Hematopoietic multipotent progenitor cell treated with erythropoietin and hydrocortisone succinate and interleukin-3 and kit ligand, for 8 days (in vitro differentiated cells): Measurements from ENCODE around the gene PRR12.
A peak's percentile ranks its signal among the peaks of the same experiment; 100 is the strongest.

Experiments
- DNase-seq: peaks from one replicate; pipeline ENCODE4 v3.0.0-alpha.2; 2015

PRR12 gene

DNA sequence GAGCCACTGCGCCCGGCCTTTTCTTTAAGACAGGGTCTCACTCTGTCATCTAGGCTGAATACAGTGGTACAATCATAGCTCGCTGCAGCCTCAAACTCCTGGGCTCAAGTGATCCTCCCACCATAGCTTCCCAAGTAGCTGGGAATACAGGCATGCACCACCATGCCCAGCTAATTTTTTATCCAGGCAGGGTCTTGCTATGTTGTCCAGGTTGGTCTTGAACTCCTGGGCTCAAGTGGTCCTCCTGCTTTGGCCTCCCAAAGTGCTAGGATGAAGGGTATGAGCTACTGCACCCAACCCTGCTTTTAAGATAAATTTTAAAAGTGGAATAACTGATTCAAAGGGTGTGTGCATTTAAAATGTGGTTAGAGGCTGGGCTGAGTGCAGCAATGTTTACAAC, 24.7 kb upstream of the PRR12 start:
- no peak for DNase-seq

DNA sequence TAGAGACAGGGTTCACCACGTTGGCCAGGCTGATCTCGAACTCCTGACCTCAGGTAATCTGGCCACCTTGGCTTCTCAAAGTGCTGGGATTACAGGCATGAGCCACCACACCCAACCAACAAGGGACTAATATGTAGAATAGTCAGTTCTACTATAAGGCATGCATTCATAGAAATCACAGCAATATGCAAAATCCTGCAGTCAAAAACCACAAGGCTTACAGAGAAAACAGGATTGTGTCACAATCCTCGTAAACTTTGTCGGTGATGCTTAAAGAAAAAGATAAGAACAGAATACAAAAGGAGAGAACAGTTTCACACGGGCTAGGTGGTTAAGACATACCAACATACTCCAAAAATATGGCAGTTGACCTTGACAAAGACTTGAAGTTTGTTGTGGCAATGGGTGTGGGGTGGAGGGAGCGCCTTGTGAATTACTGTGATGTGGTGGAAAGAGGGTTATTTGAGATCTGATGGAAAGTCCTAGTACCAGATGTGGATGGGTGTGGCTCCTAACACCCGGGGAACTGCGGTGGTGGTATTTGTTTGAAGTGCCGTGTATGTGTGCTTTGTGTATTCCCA, 23.0 kb upstream of the PRR12 start:
- DNase-seq: peak; percentile 71

DNA sequence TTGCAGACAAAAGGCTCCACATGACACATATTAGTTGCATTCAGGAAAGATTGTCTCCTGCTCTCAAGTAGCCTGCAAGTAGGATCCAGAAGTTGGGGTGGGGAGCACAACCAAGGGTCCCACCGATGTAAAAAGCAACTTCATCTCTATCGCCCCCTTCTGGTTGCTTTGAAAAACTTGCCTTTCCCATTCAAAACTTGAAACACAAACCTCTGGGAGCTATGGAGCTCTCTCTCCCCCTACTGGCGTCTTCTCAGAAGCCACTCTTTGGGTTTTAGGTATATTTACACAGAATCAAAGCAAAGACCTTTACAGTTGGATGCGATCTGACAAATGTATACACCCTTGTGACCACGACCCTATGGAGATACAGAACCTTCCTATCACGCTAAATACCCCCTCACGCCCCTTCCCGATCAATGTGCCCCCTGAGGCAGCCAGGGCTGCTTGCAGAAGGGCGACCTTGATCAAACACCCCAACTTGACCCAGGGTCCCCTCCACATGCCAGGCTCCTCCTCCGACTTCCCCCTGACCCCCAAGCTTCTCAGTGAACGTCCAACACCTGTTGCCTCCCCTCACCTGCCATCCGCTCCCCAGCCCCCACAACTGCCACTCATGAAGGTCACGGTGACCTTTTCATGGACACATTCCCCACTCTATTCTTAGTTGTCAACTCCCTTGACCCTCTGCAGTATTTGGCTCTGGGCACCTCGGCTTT, 20.7 kb upstream of the PRR12 start:
- DNase-seq: peak; percentile 91

DNA sequence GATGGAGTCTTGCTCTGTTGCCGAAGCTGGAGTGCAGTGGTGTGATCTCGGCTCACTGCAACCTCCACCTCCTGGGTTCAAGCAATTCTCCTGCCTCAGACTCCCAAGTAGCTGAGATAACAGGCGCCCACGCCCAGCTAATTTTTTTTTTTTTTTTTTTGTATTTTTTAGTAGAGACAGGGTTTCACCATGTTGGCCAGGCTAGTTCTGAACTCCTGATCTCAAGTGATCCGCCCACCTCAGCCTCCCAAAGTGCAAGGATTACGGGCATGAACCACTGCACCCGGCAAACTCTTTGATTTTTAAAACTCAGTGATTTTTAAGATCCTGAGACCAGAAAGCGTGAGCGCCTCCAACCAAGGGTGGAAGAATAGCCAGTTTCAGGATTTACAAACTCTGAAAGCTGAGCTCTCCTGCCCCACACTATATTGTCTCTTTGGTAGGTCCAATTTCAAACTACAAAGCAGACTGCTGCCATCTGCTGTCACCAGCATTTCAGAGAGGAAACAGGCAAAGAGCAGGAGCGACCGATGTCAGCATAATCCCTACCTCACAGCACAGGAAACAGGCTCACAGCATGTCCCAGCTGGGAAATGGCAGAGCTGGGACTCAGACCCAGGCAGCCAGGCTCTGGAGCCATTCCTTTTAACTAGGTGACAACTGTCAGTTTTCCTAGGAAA, 19.8 kb upstream of the PRR12 start:
- peak; percentile 43 for DNase-seq

DNA sequence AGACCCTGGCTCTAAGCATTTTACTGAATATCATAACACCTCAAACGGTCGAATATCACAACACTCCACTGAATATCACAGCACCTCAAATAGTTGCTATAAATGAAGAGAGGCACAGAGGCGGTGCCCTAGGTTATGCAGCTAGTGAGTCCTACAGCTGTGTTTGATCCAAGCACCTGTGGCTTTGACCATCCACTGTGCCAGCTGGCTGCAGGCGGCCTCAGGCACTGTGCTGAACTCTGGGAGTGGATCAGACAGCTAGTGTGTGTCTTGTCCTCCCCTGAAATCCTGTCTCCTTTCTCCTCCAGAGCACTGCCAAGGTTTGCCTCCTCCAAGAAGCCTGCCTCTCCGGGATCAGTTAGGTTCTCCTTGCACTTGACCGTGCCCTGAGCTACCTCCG, 18.0 kb upstream of the PRR12 start:
- no peak for DNase-seq

DNA sequence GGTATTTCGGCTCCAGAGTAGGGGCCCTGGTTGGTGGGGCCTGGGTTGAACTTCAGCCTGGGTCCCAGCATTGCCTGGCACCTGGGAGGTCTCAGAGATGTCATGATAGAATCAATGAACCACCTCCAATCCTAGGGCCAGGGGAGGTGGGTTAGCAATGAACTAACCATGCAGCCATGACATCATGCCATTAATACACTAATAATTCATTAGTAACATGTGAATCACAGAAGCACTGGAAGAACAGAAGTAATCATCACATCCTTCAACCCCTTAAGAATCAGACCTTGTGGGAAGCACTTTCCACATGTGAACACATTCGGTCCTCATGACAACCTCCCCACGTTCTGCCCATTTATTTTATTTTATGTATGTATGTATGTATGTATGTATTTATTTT, 17.6 kb upstream of the PRR12 start:
- DNase-seq: no peak

DNA sequence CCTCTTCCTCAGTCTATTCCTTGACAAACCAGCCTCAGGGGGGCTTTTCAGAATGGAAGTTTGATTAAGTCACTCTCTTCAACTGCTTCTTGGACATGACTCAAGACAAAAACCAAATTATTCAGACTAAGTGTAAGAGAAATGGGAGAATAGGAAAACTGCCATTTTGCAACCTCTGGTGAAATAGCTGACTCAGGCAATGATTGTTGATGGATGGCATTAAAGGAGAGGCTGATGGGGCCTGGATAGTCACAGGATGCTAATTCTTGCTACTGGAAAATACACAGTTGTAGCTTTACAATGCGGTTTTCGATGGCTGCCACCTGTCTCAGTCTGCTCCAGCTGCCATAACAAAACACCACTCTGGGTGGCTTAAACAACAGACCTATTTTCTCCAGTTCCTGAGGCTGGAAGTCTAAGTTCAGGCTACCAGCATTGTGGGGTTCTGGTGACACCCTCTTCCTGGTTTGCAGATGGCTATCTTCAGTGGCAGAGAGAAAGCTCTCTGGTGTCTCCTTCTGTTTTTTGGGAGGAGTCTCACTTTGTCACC, 16.7 kb upstream of the PRR12 start:
- peak; percentile 20 for DNase-seq

DNA sequence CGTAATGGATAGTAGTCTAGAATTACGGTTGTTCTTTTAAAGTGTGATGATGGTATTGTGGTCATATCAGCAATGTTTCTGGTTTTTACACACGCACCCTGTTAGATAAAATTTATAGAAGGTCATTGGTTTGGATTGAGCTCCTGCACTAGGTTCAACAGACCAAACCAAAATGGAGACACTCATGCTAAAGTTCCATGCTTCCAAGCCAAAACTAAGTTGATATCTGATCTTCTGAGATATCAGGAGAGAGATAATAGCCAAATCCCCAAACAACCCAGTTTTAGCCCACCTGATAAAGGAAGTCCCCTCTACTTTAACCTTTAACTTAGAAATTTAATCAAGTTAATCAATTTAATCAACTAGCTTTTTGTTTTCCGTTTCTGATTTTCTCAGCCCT, 11.8 kb upstream of the PRR12 start:
- DNase-seq: peak; percentile 10

DNA sequence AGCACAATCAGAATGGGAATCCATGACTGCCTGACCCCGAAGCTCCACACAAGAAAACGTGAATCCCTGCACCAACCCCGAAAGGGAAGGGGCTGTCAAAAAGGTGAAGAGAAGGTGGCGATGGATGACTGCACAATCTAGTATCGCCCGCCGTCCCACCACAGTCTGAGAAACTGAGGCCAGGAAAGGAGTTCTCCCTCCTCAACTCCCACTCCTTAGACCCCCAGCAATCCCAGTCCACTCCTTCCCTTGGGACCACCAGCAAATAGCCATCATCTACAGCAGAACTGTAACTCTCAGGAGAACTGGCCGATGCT, 11.1 kb upstream of the PRR12 start:
- DNase-seq: no peak

DNA sequence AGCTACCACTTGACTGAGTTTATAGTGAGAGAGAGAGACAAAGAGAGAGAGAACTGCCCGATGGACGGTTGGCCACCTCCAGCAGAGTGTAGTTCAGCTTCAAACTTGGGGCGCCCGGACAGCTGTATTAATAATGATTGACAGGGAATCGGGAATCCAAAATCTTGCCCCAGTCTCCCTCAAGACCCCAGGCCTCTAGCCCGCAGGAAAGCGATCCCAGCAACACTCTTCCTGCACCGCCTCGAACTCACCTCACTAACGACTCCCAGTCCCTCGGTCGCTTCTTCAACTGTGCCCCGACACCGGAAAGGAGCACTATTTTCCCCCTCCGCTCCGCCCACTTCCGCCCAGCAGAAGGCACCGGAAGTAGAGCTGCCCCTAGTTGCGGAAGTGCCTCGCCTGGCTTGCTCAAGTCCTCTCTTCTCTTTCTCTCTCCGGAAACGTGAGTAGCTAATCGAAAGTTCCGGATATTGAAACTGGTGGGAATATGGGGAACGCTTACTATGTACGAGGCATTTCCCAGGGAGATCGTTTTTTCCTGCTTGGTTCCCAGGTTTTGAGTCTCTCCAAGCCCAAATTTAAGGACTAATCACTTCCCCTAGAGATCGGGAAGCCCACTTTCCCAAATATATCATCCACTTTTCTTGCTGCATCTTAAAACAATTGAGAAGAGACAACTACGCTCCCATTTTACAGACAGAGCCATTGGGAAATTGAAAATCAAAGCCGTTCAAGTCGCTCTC, 10.5 kb upstream of the PRR12 start, which contains the start of gene NOSIP:
TSS of gene NOSIP (minus strand) at position 293 of the 743 bp plus-strand sequence. CDS start 19,865 bp downstream, outside the sequence.
- peak; percentile 97 for DNase-seq

DNA sequence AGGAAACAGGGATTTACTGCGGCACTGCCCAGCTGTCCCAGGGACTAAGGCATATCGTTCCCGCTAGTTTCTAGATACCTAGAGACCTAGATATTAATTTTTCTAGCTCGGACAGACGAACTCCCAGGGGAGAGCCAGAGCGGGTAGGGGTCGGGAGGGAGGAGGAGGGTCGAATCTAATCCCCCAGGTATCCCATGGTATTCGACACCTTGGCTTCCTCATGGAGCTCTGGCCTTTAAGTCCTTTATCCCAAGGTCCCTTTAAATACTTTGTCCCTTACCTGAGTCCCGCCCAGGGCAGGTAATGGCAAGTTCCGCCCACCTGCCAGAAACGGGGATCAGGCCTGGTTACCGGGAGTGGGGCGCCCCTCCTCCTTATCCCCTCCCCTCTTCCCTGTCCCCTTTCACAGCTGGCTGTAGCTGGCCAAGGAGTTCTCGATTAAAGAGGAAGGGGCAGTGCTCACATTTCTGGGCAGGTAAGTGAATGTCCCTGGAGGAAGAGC, 9.9 kb upstream of the PRR12 start, which contains the start of gene PRRG2:
TSS of gene PRRG2 (plus strand) at position 310 of the 502 bp plus-strand sequence. CDS start 1,904 bp downstream, outside the sequence.
- DNase-seq: no peak

DNA sequence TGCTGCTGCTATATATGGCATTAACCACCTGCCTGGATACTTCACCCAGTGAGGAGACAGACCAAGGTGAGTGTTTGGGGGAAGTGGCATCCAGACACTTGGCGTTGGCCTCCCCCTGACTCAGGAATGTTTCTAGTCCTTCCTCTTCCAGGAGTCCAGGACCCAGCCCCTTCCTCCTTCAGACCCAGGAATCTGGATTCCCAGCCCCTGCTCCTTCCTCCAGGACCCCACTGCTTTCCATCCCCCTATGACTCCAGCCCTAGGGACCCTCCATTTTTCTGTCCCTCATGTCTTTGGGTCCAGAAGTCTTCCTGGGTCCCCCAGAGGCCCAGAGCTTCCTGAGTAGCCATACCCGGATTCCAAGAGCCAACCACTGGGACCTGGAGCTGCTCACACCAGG, 7.7 kb upstream of the PRR12 start:
- no peak for DNase-seq

DNA sequence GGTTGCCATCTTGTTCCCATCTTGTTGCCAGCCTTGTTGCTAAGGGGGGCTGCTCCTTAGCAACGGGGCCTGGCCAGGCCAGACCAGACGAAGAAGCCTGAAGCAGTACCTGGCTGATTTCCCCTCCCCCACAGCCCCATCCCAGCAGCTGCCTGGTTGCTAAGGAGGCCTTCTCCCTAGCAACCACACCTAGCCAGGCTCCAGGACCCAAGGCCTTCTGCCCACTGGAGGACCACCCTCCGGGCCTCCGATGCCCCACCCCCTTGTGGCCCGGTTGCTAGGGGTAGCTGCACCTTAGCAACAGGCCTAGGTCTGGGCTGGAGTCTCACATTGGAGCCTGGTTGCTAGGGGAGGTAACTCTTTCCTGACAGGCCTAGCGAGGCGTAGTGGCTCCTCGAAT, 6.0 kb upstream of the PRR12 start:
- no peak for DNase-seq

DNA sequence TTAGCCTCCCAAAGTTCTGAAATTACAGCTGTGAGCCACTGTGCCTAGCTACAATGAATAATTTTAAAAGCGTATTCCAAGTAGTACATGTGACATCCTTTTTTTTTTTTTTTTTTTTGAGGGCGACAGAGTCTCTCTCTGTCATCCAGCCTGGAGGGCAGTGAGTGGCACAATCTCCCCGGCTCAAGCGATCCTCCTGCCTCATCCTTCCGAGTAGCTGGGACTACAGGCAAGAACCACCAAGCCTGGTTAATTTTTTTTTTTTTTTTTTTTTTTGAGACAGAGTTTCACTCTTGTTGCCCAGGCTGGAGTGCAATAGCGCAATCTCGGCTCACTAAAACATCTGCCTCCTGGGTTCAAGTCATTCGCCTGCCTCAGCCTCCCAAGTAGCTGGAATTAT, 3.8 kb upstream of the PRR12 start:
- DNase-seq: no peak

DNA sequence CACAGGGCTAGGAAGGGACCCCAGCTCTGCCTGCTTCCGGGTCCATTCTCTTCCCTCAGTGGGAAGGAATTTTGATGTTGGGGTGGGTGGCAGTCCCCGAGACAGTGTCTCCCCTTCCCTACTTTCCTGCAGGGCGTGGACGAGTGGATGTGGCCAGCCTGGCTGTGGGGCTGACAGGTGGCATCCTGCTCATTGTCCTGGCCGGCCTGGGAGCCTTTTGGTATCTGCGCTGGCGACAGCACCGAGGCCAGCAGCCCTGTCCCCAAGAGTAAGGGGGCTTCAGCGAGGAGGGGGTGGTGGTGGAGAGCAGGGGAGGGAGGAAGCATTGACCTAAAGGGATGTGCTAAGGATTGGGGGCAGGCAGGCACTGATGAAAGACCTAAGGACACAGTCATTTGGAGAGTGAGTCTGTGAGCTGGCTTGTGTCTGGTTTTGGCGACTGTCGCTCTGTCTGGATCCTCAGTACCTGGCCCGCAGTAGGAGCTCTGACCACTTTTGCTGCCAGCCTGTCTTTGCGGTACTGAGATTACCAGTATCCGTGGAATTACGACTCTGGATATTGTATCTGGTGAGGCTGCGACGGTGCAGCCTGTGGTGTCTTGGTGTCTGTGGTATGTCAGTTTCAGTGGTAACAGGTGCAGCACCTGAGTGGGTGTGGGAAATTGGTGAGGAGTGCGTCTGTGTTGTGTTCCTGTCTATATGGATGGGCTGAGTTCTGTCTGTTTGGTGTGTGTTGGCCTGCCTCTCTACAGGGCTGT, 2.4 kb upstream of the PRR12 start:
- no peak for DNase-seq

DNA sequence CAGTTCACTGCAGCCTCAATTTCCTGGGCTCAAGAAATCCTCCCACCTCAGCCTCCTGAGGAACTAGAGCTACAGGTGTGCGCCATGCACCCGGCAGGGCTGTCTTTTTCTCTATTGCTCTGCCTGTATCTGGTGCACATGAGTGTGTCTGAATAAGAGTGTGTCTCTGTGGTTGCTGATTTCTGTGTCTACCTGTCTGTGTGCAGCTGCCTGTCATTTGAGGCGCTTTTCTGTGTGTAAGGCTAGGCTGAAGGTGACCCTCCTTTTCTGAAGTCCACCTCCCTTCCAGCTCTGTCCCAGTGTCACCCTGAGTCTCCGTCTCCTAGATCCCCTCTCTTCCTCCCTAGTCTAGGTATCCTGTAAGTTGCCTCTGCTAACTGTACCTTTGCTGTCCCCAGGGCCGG, 1.5 kb upstream of the PRR12 start:
- DNase-seq: peak; percentile 32

DNA sequence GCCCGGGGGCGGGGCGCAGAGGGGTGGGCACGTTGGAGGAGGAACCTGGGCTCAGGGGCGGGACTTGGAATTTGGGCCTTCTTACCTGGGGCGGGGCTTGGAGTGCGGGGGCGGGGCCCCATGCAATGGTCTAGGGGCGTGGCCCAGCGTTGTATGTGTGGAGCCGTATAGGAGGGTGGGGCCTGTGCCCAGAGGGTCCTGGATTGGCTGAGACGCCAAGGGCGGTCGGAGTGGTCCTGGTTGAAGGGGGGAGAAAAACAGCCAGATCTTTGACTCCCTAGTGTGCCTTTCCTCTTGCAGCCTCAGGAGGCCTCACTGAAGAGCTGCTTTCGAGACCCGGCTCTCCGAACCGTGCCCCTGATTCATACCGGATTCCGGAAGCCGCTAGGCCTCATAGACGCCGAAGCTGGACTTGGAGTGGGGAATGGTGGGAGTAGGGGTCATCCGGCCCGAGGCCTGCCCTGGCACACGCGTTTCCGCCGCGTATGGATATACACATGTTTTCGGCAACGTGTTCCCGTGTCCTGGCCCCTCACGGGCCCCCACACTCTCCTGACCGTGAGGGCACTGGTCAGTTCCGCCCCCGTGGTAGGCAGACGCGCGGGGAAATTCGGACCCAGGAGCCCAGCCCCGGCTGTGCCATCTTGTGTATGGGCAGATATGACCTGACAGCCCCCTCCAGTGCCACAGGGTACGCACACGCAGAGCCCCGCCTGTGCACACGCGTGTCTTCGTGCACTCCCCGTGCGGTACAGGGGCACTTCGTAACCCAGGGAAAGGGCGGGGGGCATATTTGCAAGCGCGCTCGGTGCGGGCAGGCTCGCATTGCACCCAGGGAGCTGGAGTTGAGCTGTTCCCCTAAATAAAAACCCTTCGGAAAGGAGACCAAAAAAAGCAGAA, 661 bp upstream of the PRR12 start:
- peak; percentile 99 for DNase-seq

DNA sequence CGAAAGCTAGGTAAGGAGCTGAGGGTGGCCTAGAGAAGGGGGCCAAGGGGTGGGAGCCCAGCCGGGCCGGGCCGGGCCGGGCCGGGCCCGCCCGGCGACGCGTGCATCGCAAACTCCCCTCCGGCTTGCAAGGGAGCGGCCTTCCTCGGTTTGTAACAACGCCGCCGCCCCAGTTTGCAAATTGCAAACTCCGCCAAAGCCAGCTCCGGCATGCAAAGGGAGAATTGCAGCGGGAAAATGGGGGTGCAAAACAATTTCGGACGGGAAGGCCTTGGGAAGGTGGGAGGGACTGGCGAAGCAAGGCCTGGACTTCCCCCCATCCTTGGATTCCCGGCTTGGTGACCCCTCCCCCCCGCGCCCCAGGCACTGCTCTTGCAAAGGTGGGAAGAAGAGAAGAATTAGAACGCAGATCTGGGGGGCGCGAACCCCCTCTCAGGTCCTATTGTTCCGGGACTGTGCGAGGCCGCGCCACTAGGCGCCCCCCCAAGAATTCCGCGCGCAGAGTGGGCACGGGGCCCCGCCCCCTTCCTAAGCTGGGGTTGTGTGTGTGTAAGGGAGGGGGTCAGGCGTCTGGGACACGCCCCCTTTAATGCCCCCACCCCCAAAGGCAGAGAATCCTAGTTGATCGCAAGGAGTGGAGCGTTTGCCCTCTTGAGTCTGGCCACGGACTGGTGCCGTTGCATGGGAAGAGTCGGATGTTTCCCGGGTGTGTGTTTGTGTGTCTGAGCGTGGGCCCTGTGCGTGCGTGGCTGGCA, 926 bp downstream of the PRR12 start:
- DNase-seq: peak; percentile 55

DNA sequence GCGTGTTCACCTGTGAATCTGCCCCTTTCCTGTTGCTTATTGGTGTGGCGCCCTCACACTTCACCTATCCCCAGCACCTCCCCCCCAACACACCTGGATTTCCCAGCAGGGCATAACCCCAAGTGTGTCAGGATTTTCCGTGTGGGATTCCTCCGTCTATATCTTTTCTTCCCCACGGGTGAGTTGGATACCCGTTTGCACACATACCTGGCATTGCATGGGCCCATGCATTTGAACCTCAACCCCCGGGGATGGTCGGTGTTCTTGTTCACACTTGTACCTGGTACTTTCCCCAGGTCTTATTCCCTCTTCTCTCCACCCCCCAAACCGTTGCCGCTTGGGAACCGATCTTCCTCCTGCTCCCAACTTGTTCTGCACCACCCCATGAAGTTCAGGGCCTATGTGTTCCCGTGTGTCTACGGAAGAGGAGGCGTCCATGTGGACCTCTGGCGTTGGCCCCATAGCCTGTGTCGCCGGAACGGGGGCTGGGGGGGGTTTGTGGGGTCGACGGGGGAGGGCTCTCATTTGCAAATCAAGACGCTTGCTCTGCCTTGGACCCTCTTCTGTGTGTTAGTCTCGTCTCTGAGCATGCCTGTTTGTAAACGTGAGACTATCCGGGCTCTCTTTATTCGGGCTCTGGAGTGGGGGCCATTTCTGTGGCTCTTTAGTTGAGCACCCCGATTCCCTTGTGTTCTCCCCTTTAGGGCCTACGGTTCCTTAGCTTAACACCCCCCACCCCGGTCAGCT, 1.7 kb downstream of the PRR12 start:
- DNase-seq: peak; percentile 49
